Fibroblast of lung (primary cell): ENCODE results near the gene KIAA1586.

Experiments
- EZH2 ChIP-seq: IDR thresholded peaks from 2 replicates; pipeline ENCODE4 v1.5.1; 2012; ENCODE audit warnings: low read length, control low read depth, mild to moderate bottlenecking; ENCODE audit errors: missing control alignments
- TF ChIP-seq, protein P1 (sequence below), 2 donors: IDR thresholded peaks in 1 of 2; conservative IDR thresholded peaks in 1 of 2; 1 replicate in 1 of 2; 2 replicates in 1 of 2; pipeline ENCODE4 v1.5.1; 2011 to 2012; ENCODE audit warnings: low read length in 2 of 2, control low read depth in 1 of 2, inconsistent platforms in 1 of 2, low read depth in 1 of 2, mild to moderate bottlenecking in 1 of 2

DNA sequence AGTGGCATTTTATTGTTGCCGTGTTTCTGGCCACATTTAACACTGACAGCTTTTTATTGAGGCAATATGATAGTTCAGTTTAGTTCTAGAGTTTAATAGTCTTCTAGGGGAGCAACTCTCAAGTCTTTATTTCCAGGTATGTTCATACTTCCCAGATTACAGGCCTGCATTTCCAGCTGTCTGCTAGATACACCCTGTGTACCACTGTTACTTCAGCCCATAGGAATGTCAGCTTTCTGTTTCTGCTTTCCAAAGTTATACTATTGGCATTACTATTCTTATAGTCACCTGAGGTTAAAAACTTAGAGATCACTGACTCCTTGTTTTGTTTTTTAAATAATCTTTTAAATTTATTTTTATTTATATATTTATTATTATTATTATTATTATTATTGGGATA is 51.1 kb downstream of the KIAA1586 start:
- TF ChIP-seq, protein P1, sequence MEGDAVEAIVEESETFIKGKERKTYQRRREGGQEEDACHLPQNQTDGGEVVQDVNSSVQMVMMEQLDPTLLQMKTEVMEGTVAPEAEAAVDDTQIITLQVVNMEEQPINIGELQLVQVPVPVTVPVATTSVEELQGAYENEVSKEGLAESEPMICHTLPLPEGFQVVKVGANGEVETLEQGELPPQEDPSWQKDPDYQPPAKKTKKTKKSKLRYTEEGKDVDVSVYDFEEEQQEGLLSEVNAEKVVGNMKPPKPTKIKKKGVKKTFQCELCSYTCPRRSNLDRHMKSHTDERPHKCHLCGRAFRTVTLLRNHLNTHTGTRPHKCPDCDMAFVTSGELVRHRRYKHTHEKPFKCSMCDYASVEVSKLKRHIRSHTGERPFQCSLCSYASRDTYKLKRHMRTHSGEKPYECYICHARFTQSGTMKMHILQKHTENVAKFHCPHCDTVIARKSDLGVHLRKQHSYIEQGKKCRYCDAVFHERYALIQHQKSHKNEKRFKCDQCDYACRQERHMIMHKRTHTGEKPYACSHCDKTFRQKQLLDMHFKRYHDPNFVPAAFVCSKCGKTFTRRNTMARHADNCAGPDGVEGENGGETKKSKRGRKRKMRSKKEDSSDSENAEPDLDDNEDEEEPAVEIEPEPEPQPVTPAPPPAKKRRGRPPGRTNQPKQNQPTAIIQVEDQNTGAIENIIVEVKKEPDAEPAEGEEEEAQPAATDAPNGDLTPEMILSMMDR (conservative IDR thresholded peaks at IDR 0.05 in 1 of 2, IDR thresholded peaks at IDR 0.05 in 1 of 2; ENCODE audit: low read depth in 1 of 2, low read length in 2 of 2), result no peak
- TF ChIP-seq EZH2, result no peak
